HG03108 (cell line): ENCODE measurements around the gene TRPM6.
"Not testable (repeated sequence)": the region's sequence is repeated elsewhere in the genome, so short reads cannot be mapped to it uniquely, and the experiment has no call there.

Experiments
- ATAC-seq: cut with Tn5 transposase; IDR thresholded peaks from one replicate; pipeline ENCODE4 v1.9.1; 2021; ENCODE audit warnings: moderate library complexity; ENCODE audit not compliant: unreplicated experiment

The TRPM6 gene, protein sequence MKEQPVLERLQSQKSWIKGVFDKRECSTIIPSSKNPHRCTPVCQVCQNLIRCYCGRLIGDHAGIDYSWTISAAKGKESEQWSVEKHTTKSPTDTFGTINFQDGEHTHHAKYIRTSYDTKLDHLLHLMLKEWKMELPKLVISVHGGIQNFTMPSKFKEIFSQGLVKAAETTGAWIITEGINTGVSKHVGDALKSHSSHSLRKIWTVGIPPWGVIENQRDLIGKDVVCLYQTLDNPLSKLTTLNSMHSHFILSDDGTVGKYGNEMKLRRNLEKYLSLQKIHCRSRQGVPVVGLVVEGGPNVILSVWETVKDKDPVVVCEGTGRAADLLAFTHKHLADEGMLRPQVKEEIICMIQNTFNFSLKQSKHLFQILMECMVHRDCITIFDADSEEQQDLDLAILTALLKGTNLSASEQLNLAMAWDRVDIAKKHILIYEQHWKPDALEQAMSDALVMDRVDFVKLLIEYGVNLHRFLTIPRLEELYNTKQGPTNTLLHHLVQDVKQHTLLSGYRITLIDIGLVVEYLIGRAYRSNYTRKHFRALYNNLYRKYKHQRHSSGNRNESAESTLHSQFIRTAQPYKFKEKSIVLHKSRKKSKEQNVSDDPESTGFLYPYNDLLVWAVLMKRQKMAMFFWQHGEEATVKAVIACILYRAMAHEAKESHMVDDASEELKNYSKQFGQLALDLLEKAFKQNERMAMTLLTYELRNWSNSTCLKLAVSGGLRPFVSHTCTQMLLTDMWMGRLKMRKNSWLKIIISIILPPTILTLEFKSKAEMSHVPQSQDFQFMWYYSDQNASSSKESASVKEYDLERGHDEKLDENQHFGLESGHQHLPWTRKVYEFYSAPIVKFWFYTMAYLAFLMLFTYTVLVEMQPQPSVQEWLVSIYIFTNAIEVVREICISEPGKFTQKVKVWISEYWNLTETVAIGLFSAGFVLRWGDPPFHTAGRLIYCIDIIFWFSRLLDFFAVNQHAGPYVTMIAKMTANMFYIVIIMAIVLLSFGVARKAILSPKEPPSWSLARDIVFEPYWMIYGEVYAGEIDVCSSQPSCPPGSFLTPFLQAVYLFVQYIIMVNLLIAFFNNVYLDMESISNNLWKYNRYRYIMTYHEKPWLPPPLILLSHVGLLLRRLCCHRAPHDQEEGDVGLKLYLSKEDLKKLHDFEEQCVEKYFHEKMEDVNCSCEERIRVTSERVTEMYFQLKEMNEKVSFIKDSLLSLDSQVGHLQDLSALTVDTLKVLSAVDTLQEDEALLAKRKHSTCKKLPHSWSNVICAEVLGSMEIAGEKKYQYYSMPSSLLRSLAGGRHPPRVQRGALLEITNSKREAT (N-terminal part only)

GRCh38 chr9:74887041-74887980 is at the start of gene TRPM6:
Gene TRPM6 (minus strand): TSS chr9:74887921. CDS start chr9:74887856, 65 bp downstream.
- ATAC-seq = peak; percentile 49

- no peak for ATAC-seq
Measured at GRCh38 chr9:74935008-74935407, 47.3 kb upstream of the TRPM6 start.

- ATAC-seq = no peak
Measured at GRCh38 chr9:74921737-74922136, 34.0 kb upstream of the TRPM6 start.

DNA sequence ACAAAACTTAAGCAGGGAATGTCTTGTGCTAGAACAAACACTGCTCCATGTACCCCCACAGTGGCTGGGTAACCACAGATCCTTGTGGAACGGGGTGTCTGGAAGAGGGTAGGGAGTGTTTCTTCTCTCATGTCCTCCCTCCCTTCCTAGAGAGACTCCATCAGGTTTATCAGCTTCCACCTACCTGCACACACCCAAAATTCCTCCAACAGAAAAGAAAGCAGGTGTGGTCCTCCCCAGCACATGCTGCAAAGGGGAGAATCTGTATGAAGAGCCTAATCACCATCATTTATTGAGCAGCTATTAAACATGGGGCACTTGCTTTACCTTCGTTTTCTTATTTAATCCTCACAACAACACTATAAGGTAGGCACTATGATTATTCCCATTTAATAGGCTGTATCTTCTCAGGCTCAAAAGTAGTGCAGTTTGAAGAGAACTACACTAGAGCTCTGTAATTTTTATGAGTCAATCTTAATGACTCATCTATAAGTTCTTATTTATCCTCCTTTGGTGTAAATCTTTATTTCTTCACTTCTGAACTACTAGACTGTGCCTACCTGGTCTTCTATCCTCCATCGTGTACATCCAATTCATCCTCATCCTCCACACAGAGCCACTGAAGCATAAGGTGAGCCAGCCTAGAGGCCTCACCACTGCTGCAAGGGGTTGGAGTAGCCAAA is 33.4 kb upstream of the TRPM6 start:
- ATAC-seq = no peak

GRCh38 chr9:74910036-74910435 is 22.3 kb upstream of the TRPM6 start:
- no peak for ATAC-seq

GRCh38 chr9:74908665-74909064 is 20.9 kb upstream of the TRPM6 start:
- ATAC-seq = no peak

- ATAC-seq = no peak
Measured at GRCh38 chr9:74907085-74907484, 19.4 kb upstream of the TRPM6 start.

GRCh38 chr9:74901001-74901400 is 13.3 kb upstream of the TRPM6 start:
- no peak for ATAC-seq

DNA sequence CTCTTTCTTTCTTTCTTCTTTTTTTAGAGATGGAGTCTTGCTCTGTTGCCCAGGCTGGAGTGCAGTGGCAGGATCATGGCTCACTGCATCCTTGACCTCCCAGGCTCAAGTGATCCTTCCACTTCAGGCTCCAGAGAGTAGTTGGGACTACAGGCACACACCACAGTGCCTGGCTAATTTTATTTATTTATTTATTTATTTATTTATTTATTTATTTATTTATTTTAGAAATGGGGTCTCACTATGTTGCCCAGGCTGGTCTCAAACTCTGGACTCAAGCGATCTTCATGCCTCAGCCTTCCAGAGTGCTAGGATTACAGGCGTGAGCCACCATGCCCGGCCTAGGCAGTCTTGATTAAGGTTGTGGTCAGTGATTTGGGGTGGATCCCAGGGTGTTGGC is 728 bp upstream of the TRPM6 start:
- not testable (repeated sequence) for ATAC-seq

DNA sequence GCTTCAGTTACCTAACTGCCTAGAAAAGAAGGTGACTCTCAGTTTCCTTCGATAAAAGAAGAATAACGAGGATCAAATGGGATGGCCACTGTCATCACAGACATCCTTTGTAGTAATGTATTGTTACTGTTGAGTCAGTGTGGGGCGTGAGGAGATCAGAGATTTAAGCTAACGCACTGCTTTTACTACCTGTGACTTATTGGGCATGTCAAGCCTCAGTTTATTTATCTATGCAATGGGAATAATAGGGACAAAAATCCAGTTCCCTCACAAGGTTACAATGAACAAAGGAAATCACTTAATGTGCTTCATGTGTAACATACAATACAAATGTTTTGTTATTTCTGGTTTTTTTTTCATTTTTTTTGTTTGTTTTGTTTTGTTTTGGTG is 255 bp upstream of the TRPM6 start:
- ATAC-seq = no peak

DNA sequence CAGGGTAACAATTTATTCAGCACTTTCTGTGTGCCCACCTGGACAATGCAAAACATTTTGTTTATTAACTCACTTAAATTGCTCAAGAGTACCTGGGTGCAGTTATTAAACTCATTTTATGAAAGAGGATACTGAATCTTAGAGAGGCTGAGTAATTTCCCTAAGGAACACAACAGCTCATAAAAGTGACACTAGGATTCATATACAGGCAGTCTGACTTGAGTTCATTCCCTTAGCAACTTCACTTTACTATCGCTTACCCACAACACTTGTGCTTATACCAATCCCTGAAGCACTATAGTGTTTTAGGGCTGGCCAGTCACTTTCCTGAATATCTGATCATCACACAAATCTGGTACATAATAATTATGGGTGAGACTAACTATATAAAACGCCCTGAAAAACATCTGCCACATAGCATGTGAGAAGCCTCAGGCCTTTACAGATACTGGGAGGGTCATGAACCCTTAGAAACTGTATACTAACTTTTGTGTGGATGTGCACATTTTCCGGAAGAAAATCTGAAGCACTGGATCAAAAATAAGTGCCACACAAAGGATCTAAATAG is 11.3 kb downstream of the TRPM6 start:
- ATAC-seq = no peak

DNA sequence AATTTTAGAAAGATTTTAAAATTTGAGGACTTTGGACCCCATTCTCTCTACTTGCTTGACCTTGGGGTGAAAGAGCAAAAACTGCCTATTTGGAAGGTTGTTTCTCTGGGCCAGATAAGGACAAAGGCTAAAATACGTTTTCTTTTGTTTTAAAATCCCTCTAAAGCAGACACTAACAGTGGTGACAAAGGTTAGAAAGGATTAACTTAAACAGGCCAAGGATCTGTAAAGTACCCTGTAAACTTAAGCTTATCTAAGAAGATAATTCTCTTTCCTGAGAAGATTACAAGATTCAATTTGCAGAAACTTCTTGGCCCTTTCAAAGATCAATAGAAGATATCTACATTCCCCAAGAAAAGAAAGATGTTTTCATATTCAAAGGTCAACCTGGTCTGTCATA is 12.1 kb downstream of the TRPM6 start:
- ATAC-seq = no peak

DNA sequence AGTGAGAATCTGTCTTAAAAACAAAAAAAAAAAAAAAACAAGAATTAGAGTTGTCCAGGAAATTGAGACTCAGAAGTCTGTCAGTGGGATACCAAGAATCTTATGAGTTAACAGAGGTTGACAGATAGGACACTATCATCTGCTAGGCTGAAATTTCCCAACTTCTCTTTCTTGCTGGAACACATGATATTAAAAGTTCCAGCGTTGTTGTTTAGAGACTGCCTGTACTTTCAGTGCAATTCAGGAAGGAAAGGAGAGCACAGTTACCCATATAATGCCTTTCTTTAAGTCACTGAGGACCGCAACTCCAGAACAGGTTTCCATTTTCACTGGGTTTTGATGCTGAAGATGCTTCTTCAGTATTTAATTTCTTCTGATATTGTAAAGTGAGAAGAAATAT is 13.5 kb downstream of the TRPM6 start:
- ATAC-seq = no peak

DNA sequence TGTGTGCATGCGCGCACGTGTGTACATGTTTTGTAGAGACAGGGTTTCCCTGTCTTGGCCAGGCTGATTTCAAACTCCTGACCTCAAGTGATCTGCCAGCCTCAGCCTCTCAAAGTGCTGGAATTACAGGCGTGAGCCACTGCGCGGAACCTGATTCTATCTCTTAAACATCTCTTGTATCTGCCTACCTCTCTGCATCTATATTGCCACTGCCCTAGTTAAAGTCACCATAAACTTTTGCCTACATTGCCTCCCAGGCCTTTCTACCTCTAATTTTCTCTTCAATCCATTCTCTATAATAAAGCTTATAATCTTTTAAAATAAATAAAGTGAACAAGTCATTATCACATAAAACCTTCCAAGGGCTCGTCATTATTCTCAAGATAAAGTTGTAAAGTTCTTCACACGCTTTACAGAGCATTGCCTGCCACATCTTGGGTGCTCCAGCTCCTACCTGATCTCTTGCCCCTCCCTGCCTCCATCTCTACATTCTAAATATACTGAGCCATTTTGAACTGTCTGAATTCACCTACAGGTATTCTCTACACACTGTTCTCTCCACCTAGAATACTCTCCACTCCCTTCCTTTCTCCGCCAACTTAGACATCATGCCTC is 15.0 kb downstream of the TRPM6 start:
- ATAC-seq = no peak

DNA sequence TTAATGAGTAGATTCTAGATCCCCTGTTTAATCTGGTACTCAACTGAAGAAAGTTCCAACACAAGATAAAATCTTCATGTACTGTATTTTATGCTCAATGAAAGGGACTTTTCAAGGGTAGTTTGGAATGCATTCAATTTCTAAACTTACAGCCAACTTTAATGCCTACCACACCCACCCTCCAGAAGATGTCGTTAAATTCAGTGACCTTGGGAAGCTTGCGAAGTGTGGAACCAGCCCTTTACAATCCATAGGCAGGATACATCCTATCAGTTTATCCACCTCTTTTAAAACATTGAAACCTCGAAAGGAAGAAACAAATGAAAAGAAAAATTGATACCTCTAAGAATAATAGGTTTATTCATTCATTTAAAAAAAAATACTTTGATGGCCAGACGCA is 20.2 kb downstream of the TRPM6 start:
- no peak for ATAC-seq

DNA sequence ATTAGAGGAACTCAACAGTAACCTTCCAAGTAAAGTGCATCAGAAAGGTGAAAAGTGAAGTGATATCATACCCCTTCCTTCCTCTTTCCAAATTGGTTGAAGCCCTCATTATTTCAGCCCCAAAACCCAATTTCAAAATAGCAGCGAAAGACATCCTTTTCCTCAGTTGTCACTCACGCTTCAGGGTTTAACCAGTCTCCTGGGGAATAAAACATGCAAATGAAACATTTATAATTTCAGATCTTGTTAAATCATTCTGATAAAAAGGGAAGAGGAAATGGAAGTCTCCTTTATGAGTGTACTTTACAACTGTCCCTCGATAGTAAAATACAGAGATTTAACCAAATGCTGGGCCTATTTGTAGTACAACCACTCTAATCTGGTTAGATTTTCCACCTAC is 22.5 kb downstream of the TRPM6 start:
- no peak for ATAC-seq

DNA sequence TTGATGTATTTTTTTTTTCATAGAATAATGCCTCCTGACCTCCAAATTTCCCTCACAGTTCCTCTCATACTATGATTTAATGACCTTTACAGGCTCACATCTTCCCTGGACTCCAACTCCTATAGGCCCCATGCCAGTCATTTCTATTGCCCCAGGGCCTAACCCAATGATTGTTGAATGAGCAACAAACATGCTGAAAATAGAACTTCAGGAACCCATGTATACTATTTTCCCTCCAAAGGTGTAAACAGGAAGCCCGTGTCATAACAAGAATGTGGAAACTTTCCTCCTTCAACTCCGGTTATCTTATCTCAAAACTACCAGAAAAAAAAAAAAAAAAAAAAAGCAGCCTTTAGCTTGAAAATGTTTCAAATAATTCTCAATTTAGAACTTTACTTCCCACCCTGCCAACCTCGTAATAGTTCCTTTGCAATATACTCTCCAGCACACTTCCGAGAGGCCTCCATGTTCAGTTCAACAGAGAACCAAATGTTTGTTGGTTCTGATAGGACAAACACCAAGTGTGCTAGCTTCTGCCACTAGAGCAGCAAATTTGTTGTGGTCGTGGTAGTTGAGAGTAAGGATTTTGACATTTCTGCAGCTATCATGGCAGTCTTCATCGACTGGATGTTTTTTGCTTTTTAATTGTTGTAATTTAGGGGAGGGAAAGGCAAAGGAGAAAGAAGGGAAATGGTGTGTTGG is 25.8 kb downstream of the TRPM6 start:
- no peak for ATAC-seq

GRCh38 chr9:74861071-74861470 is 26.6 kb downstream of the TRPM6 start:
- ATAC-seq = no peak
